Testis (tissue), 2 donors: ENCODE results near the gene GNG2.

Experiments used
- POLR2A ChIP-seq: fragments of 450-650 bp; IDR thresholded peaks from one replicate; pipeline ENCODE4 v1.6.1; 2017; ENCODE audit warnings: antibody characterized with exemption, mild to moderate bottlenecking, moderate library complexity
- TF ChIP-seq, protein P1 (sequence below), 3 experiments: fragments of 450-650 bp in 2 of 3; fragments of 200-600 bp in 1 of 3; sonication (generic) in 1 of 3; IDR thresholded peaks; one replicate each; pipeline ENCODE4 v1.5.1; 2016 to 2019; ENCODE audit warnings: antibody characterized with exemption in 3 of 3, mild to moderate bottlenecking in 2 of 3, moderate library complexity in 1 of 3

DNA sequence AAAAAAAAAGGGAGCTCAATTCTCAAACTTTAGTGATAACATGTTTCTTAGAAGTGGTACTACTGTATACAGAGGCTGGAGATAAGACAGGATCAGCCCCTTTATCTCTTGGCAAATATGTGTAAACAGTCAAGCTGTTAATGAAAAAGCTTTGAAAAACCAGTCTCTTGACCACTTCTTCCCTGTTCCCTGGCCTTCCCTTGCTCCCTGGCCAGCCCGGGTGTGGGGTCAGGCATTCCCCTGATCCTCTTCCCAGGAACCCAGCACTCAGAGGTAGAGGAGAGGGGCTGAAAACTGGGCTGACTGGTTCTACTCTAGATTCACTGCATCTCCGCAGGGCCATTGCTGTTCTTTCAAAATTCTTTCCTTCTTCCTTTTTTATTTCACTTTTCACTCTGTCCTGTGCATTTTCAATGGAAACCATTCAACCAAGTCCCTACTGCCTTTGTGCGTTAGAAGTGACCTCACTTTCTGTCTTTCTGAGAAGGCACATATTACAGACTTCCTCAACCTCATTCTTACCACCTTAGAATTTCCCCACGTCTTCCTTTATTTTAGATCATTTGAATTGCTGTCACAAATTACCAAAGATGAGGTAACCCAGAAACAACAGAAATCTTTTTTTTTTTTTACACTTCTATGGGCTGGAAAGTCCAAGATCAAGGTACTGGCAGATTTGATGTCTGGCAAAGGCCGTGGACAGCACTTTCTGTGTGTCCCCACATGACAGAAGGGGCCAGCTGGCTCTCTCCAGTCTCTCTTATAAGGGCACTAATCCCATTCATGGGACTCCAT is 5.7 kb downstream of the GNG2 start:
- TF ChIP-seq, protein P1, sequence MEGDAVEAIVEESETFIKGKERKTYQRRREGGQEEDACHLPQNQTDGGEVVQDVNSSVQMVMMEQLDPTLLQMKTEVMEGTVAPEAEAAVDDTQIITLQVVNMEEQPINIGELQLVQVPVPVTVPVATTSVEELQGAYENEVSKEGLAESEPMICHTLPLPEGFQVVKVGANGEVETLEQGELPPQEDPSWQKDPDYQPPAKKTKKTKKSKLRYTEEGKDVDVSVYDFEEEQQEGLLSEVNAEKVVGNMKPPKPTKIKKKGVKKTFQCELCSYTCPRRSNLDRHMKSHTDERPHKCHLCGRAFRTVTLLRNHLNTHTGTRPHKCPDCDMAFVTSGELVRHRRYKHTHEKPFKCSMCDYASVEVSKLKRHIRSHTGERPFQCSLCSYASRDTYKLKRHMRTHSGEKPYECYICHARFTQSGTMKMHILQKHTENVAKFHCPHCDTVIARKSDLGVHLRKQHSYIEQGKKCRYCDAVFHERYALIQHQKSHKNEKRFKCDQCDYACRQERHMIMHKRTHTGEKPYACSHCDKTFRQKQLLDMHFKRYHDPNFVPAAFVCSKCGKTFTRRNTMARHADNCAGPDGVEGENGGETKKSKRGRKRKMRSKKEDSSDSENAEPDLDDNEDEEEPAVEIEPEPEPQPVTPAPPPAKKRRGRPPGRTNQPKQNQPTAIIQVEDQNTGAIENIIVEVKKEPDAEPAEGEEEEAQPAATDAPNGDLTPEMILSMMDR (IDR thresholded peaks at IDR 0.05), result no peak
- TF ChIP-seq POLR2A, result no peak
